ENCODE data around the gene MLF2.

The MLF2 gene

DNA sequence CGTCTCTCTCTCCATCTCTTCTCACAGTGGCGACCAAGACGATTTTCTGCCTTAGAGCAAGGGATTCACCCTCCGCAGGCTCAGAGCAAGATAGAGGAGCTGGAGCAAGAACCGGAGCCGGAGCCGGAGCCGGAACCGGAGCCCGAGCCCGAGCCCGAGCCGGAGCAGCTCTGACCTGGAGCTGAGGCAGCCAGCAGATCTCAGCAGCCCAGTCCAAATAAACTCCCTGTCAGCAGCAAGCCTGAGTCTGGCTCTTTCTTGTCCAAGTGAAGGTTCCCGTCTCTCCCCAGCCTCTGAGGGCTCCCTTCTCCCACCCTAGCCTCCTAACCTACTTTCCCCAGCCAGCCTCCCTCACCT is 25.3 kb upstream of the MLF2 start:
- no peak for DNase-seq

DNA sequence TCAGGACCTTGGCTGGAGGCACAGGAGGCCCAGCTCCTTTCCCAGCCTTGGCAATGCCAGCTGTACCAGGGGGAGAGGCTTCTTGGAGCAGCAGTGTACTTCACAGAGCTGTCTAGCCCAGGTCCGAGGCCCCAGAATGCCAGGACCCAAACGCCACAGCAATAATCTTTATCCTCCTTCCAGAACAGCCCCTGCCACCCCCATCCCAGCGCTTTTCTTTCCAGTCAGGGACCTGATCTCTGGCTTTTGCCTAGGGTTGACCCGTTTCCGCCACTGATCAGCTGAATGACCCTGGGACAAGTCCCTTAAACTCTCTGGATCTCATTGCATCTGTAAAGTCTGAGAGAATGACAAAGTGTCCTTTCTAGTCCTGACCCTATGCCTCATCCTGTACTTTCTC is 24.4 kb upstream of the MLF2 start:
- DNase-seq: no peak

DNA sequence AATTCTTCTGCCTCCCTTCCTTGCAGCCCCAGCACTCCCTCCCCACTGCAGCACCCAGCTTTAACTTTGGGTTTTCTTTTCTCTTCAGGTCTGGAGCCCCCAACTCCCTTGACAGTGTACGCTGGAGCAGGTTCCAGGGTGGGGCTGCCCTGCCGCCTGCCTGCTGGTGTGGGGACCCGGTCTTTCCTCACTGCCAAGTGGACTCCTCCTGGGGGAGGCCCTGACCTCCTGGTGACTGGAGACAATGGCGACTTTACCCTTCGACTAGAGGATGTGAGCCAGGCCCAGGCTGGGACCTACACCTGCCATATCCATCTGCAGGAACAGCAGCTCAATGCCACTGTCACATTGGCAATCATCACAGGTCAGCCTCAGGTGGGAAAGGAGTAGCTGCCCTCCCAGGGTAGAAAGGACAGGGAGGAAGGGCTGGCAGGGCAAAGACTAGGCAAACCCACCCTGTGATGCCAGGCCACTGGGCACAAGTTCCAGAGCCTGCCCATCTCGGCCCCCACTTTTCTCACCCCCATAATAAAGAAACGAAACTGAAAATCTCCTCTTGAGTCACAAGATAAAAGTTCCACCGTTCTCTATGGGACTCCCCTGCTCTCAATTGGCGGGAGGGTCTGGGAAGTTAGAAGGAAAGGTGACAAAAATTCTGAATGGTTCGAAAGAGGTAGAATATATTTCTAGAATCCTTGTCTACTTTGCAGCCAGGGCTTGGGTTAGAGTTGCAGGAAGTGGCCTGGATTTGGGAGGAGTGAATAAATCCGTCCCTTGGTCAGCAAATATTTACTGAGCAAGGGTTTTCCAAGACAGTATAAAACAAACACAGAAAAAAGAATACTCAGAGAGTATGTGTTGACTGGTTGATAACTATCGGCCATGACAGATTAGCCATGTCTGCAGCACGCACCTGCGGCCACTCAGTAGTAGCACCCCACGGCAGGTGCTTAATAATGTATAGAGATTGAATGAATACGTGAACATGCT is 22.5 kb upstream of the MLF2 start:
- DNase-seq: no peak

DNA sequence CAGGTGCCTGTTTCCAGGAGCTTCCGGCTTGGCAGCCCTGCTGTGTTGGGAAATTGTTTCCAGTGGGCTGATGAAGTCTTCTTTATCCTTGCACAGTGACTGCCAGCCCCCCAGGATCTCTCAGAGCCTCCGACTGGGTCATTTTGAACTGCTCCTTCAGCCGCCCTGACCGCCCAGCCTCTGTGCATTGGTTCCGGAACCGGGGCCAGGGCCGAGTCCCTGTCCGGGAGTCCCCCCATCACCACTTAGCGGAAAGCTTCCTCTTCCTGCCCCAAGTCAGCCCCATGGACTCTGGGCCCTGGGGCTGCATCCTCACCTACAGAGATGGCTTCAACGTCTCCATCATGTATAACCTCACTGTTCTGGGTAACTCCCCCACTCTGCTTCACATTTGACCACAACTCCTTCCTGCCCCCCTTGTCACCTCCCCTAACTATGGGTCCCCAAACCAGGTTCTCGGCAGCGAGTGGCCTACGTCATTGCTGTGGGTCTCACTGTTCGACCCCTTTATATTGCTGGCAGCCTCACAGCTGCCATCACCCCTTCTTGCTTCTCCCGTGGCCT is 21.6 kb upstream of the MLF2 start:
- DNase-seq: no peak

DNA sequence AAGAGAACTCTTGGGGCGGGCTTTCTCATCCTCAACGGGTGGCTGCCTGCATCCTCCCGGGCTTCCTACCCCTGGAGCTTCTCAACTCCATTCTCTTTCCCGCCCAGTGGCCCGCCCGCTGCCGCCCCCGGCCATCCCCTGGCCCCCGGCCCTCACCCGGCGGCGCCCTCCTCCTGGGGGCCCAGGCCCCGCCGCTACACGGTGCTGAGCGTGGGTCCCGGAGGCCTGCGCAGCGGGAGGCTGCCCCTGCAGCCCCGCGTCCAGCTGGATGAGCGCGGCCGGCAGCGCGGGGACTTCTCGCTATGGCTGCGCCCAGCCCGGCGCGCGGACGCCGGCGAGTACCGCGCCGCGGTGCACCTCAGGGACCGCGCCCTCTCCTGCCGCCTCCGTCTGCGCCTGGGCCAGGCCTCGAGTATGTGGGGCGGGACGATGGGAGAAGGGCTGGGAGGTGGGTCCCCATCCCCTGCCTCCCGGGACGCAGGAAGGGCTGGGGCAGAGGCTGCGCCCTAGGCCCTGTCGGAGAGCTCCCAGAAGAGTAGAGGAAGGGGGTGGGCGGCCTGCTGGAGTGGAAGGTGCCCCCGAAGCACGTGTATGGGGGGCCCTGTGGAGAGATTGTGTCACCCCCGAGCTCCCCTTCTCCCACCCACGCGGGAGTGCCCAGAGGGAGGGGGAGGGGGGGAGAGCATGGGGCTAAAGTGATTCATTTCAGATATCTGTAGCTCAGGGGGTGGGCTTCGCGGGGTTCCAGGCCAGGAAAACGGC is 20.8 kb upstream of the MLF2 start:
- DNase-seq: no peak

DNA sequence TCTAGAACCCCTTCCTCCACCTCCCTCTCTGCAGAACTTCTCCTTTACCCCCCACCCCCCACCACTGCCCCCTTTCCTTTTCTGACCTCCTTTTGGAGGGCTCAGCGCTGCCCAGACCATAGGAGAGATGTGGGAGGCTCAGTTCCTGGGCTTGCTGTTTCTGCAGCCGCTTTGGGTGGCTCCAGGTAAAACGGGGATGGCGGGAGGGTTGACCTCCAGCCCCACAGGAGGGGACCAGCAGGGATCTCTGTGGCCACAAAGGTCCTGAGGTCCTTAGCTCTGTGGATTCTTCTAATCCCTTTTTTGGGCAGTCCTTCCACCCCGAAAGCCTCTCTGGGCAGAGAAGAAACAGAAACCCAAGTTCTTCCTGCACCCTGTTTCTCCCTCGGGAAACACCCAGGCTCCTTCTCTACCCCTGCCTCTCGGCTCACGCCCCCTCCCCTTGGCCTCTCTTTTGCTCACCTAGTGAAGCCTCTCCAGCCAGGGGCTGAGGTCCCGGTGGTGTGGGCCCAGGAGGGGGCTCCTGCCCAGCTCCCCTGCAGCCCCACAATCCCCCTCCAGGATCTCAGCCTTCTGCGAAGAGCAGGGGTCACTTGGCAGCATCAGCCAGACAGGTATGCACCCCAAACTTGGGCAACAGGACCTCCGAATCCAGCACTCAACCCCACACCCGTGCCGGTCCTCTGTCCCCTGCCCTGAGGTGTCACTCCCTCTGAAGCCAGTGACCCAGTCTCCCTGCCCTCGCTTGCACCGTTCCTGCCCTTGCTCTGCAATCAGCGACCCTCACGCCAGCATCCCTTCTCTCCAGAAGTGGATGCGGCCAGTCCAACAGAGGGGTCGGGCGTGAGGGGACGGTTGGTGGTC is 20.0 kb upstream of the MLF2 start:
- no peak for DNase-seq

DNA sequence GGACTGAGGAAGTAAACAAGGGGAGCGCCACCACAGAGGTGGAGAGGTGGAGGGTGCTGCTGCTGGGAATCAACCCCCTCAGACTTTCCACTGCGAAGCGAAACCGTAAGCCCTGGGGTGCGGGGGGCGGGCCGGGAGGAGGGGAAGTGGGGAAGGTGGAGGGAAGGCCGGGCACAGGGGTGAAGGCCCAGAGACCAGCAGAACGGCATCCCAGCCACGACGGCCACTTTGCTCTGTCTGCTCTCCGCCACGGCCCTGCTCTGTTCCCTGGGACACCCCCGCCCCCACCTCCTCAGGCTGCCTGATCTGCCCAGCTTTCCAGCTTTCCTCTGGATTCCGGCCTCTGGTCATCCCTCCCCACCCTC is 19.4 kb upstream of the MLF2 start, which contains the start of gene LAG3:
TSS of gene LAG3 (plus strand) at position 190 of the 365 bp plus-strand sequence. CDS start 333 bp downstream, outside the sequence.
- DNase-seq: no peak

DNA sequence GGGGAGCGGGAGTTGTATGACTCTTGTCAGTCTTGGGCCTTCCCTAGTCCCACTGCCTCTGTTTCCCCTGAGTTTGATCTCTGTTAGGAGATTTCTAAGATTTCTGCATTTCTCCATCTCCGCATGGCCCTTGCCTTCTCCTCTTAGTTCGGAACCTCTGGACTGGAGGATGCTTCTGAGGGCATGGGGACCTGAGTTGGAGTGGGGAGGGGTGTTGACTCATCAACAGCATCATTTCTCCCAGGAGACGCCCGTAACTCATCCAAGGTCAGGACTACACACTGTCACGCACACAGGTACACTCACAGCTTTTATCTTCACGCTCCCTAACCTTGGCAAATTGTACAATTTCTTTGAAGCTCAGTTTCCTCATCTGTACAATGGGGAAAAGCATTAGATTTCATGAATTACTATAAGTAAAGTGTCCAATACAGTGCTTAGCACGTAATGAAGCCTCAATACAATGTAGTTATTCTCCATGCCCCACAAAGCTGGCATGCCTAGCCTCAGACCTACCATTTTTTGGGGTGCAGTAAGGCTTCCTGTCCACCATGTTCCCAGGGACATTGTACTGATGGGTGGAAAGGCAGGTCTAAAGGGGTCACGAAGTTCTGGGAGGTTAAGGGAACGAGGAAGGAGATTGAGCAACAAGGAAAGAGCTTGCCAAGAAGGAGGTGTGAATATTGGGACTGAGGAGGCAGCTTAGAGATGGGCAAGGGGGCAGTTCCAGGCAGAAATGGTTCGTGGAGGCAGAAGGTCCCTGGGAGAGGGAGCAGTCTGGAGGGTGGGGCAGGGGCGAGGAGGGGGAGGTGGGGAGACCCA is 18.8 kb upstream of the MLF2 start:
- DNase-seq: no peak

DNA sequence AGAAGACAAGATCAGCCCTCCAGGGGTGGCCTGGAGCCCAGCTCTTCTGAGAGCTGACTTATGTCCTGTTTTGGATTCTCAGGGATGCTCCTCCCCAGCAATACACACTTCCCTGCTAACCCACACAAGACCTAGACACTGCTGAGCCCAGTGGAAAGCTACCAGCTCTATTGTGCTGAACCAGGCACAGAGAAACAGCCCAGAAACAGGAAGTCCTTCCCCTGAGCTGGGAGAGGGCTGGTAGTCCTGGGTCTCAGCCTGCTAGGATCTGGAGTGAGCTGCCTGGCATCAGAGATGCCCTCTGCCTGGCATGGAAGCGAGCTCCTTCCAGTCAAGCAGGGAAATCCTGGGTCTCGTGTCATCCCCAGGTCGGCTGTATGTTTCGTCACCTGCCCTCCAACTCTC is 18.2 kb upstream of the MLF2 start:
- no peak for DNase-seq

DNA sequence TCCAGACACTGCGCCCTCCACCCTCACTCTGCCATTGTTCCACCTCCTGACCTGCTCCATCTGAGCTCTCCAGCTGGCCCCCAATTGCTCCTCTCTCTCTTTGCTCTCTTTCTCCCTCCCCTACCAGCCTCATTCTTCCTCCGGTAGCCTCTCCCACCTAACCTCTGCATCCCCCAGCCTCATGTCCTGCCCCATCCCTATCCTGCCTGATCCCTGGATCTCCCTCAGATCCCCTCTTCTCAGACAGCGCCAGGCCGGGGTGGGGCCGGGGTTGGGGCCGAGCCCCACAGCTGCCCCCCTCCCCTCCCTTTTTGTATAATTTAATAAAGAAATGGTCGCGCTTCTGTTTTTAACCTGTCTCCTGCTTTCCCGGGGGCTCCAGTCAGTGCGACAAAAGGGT is 17.7 kb upstream of the MLF2 start:
- DNase-seq: no peak

DNA sequence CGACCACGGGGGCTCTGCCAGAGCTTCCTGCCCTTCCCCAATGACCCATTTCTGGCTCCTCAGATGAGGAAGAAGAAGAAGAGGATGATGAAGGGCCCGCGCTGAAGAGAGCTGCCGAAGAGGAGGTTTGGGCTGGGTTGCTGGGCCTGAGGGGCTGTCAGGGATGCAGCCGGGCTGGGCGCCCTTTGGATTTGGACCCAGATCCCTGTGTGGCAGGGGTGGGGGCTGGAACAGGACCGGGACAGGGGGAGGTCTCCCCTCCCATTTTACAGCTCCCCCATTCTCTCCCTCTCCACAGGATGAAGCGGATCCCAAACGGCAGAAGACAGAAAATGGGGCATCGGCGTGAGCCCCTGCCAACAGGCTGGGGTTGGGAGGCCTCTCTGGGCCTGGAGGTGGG is 17.2 kb upstream of the MLF2 start:
- DNase-seq: no peak

DNA sequence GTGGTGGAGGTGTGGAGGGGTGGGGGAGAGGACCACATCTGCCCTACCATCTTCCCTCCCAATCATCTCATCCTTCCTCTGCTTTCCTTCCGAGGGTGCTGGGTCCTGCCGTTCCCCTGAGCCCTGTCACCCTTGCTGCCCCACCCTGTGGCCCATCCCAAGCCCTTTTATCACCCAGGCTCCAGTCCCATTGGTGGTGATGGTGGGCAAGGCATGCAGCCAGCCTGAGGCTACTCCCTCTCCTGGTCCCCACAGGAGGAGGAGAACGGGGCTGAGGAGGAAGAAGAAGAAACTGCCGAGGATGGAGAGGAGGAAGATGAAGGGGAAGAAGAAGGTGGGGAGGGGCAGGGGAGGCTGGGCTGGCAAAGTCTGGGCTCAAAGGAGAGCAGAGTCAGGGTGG is 16.7 kb upstream of the MLF2 start:
- no peak for DNase-seq

DNA sequence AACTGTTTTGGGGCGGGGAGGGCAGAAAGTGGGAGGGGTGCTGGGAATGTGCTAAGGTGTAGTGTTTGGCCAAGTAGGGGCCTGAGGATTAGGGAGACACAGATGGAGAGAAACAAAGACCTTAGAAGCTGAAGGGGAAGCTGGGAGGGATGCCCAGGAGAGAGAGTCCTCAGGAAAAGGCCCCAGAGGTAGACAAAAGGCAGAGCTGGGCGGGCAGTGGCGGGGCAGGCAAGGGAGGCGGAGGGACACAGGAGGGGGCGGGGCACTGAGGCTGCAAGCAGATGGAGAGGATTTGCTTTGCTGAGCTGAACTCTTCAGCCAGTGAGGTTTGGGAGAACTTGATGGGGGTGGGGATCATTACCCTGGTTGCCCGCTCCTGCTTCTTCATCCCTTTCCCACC is 16.0 kb upstream of the MLF2 start:
- DNase-seq: peak; percentile 42

DNA sequence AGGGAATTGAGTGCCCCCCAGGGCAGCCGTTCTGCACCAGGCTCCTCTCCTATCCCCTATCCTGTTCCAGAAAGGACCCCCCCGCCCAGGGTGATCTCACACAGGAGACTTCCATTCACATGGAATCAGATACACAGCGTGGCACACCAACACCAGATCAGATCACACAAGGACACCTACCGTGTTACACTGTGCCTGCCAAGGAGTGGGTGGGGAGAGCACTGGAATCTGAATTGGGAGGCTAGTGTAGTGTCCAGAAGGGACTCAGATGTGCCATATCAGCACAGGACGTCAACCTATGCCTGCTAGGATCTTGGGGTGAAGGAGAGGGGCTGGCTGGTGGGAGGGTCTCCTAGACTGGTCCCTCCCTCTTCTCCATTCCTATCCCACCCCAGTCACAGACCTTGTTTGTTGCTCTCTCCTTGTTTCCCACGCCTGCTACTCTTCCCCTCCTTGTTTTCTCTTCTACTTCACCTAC is 15.5 kb upstream of the MLF2 start:
- no peak for DNase-seq

DNA sequence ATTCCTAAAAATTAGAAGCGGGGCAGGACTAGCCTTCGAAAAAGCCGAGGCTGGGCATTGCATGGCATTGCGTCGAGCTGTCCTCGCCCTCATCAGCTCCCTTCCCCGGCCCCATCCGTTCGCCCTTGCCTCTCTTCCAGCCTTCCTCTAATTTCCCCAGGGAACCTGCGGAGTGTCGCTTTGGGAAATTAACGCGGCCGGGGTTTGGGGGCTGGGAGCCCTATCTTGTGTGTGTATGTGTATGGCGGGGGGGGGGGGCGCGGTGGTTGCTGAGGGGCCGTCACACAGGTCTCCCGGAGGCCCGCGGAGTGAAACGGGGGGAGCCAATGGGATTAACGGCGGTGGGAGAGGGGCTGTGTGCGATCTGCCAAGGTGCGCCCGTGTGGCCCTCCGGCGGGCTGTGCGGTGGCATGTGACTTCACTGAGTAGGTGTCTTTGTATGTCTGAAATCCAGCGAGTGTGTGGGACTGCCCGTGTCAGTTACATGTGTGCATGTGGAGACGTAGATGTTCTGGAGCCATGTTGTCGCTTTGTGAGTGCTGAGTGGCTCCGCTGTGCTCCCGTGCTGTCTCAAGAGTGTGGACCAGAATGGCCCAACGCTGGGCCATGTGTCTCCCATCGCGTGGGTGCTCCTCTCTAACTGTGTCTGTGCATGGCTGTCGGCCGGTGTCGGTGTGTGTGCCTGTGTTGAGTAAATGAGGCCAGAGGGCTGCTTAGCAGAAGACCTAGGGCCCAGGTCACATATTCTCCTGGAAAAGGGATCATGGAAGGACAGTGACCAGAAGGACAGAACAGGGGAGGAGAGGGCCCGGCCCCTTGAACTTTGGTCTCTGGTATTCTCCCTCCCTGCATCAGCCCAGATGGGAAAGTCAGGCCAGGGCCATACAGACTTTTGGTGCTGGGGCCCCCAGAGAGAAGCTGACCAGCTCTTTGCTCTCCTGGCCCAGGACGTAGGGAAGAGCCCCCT is 14.7 kb upstream of the MLF2 start:
- DNase-seq: peak; percentile 13

DNA sequence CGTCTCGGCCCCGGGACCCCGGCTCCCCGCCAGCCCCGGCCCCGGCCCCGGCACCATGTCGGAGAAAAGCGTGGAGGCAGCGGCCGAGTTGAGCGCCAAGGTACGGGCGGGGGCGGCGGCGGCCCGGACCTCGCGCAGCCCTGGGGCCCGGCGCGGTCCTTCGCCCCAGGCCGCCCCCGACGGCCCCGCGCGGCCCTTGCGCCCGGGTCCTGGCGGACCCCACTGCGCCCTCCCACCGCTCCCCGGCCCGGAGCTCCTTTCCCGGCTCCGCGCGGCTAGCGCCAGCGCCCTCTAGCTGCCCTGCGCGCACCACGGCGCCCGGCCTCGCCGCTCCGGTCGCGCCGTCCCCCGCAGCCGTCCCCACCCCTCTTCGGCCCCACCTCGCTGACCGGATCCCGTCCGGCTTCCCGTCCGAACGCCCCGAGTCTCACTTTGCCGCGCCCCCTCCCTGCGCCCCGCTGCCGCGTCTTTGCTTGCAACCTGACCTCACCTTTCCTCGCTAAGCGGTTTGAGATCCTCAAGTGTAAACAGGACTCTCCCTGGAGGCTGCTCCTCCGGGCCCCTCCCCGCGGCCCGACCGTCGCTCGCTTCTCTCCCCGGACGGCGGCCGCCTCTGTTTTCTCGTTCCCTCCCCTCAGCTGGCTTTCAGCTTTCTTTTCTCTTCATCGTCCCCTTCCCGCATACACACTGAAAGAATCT is 13.9 kb upstream of the MLF2 start:
- DNase-seq: peak; percentile 71

DNA sequence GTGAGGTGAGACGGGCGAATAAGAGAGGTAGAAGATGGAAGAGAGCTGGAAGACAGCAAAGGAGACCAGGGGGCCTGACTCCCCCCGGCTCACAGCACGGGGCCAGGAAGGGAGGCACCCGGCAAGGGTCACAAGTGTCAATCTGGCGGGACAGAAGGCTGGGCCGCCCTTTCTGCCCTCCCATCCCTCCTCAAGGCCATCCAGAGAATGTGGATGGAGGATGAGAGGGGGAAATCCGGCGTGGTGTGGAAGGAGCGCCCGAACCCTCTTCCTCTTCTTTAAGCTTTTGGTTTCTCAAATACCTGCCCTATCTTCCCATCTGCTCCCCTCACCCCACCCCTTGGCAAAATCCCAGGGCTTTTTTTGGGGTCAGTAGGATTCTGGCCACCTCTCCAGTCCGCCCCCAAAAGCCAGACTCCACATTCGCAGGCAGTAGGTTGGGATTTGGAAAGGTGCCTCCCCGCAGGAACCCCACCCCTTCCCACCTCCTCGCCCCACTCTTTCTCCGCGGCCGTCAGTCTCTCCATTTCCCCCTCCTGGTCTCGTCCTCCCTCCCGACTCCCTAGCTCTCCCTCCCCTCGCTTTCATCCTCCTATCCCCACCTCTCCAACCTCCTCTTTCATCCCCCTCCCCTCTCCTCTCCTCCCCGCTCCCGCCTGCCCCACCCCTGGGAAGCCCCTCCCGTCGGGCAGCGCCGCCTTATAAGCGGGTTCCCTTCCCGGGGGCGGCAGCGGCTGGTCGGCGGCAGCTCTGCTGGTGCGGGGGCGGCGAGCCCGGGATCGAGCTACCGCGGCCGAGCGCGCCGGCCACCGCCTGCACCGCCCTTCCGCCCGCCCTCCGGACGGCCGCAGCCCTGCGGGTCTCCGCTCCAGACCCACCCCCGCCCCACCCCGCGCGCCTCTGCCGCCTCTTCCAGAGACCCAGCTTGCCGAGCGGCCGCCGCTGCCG is 13.0 kb upstream of the MLF2 start, which contains the start of gene PTMS:
TSS of gene PTMS (plus strand) at position 730 of the 948 bp plus-strand sequence. CDS start 343 bp downstream, outside the sequence.
- DNase-seq: peak; percentile 96

DNA sequence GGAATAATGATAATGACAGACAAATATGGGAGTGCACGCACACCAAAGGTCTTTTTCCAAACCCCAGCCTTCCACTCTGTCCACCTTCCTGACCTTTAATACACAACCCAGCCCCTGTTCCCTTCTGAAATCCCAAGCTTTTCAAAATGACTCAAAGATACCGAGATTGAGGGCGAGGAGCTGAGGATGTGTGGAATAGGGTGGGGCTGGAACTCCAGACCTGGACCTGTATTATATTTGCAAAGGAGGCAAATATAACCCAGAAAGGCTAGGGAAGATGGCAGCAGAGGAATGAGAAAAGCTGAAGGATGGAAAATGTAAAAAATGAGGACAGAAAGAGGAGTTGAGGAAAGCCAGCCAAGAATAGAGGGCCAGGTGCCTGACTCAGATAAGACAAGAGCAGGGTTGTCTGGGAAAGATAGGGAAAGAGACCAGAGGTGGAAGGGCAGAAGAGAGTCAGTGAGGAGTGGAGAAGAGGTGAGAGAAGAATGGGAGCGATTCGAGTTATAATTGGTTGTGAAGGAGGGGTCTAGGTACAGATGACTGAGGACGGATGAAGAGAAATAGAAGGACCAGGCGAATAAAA is 12.2 kb upstream of the MLF2 start:
- DNase-seq: no peak
